ENCODE data around the gene NFIA.

GRCh38 chr1:61115436-61115835 is 33.1 kb downstream of the NFIA start:
- TF ChIP-seq, protein P1, sequence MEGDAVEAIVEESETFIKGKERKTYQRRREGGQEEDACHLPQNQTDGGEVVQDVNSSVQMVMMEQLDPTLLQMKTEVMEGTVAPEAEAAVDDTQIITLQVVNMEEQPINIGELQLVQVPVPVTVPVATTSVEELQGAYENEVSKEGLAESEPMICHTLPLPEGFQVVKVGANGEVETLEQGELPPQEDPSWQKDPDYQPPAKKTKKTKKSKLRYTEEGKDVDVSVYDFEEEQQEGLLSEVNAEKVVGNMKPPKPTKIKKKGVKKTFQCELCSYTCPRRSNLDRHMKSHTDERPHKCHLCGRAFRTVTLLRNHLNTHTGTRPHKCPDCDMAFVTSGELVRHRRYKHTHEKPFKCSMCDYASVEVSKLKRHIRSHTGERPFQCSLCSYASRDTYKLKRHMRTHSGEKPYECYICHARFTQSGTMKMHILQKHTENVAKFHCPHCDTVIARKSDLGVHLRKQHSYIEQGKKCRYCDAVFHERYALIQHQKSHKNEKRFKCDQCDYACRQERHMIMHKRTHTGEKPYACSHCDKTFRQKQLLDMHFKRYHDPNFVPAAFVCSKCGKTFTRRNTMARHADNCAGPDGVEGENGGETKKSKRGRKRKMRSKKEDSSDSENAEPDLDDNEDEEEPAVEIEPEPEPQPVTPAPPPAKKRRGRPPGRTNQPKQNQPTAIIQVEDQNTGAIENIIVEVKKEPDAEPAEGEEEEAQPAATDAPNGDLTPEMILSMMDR (IDR thresholded peaks at IDR 0.05): no peak
- TF ChIP-seq POLR2AphosphoS5 (IDR thresholded peaks at IDR 0.05): no peak
- TF ChIP-seq EP300 (IDR thresholded peaks at IDR 0.05): no peak
- TF ChIP-seq POLR2A (IDR thresholded peaks at IDR 0.05; ENCODE audit: low read depth): no peak

Measured in esophagus muscularis mucosa (tissue), 4 donors.